GM10266 (cell line): ENCODE data around the gene CD300E.

Source experiments
- DNase-seq: peaks from one replicate; pipeline ENCODE4 v3.0.0; 2012; ENCODE audit errors: extremely low spot score
- TF ChIP-seq, protein P1 (sequence below): IDR thresholded peaks from 2 replicates; pipeline ENCODE4 v1.5.1; 2012; ENCODE audit warnings: mild to moderate bottlenecking, low read depth; ENCODE audit not compliant: control insufficient read depth, insufficient read depth; ENCODE audit errors: missing control alignments

CD300E gene, protein sequence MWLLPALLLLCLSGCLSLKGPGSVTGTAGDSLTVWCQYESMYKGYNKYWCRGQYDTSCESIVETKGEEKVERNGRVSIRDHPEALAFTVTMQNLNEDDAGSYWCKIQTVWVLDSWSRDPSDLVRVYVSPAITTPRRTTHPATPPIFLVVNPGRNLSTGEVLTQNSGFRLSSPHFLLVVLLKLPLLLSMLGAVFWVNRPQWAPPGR

DNA sequence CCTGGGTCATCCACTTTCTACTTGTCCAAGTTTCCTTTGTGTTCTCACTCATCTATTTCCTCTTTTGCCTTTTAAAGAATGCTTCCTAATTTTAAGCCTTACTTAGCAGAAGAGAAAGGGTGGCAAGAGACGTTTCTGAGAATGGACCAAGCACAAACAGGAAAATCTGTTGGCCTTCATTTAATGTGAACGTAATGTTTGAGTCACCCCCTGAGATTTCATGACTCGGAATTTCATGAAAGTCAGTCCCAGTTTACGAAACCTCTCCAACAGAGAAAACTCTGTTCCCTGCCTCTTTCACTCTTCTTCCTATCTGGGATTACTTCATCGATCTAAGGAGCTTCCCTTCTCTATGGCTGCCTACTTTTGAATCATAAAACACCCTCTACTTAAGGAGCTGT is at the start of gene CD300E:
Gene CD300E, minus strand, starts transcription at position 46 of the 401 bp plus-strand sequence. CDS start 117 bp downstream, outside the sequence.
- TF ChIP-seq, protein P1, sequence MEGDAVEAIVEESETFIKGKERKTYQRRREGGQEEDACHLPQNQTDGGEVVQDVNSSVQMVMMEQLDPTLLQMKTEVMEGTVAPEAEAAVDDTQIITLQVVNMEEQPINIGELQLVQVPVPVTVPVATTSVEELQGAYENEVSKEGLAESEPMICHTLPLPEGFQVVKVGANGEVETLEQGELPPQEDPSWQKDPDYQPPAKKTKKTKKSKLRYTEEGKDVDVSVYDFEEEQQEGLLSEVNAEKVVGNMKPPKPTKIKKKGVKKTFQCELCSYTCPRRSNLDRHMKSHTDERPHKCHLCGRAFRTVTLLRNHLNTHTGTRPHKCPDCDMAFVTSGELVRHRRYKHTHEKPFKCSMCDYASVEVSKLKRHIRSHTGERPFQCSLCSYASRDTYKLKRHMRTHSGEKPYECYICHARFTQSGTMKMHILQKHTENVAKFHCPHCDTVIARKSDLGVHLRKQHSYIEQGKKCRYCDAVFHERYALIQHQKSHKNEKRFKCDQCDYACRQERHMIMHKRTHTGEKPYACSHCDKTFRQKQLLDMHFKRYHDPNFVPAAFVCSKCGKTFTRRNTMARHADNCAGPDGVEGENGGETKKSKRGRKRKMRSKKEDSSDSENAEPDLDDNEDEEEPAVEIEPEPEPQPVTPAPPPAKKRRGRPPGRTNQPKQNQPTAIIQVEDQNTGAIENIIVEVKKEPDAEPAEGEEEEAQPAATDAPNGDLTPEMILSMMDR, result no peak
- no peak for DNase-seq

DNA sequence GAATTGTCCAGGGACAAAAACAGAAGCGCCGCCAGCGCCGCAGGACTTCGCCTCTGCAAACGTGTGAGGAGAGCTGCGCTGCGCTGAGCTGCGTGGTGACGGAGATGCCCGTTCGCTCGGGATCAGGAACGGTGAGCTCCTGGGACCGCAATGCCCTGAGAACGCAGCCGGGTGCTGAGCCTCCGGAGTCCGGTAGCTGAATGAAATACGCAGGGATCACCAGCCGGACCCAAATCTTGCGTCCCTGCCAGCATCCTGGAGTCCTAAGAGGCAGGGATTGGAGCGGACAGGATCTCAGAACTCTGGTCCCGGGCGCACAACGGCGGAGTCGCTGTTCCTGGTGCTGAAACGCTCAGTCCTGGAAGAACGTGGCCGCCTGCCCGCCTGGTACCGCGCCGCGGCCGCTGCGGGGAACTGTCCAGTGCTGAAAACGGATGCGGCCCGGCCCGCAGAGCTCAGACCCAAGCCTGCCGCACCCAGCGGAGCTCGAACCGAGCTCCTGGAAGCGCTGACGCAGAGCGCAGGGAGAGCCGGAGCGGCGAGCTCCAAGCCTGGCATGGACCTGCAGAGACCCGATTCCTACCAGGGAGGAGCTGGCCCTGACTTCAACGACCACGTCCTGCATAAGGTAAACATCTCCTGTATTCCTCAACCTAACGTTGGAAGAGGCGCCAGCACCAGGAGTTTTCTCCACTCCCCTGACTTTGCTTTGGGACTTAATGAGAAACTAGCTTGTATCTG is 47.7 kb upstream of the CD300E start:
- TF ChIP-seq, protein P1, result no peak
- DNase-seq, result peak; percentile 25

DNA sequence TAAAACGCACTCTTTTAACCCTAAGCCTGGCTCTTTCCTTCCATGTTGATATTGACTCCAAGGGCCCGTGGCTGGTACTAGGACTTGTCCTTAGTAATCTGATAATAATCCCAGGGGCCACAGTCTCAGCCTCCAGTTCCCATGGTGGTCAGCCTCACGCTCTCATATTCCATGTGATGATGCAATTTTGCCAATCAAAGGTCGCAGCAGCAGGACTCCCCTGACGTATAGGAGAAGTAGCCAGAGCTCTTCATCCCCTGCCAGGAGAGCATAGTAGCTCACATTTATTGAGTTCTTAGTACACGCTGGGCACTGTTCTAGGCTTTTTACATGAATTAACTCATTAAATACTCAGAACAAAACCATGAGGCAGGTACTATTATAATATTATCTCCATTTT is 46.8 kb upstream of the CD300E start:
- TF ChIP-seq, protein P1, result no peak

DNA sequence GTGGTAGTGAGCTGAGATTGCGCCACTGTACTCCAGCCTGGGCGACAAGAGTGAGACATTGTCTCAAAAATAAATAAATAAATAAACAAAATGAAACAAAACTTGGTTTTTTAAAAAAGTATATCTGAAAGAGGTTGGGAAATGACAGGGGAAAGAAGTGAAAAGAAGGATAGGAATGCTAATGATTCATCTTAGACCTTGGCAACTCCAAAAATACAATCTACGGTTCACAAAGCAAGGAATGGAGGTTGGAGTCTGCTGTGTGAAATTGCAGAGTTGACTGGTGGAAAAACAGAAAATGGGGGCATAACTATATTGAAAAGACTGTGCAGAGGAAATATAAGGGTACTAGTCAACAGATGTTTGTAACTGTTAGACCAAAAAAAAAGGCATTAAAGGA is 40.0 kb upstream of the CD300E start:
- TF ChIP-seq, protein P1, result no peak
- no peak for DNase-seq

More for the DNA sequence above, 46.8 kb upstream of the CD300E start:
- no peak for DNase-seq

DNA sequence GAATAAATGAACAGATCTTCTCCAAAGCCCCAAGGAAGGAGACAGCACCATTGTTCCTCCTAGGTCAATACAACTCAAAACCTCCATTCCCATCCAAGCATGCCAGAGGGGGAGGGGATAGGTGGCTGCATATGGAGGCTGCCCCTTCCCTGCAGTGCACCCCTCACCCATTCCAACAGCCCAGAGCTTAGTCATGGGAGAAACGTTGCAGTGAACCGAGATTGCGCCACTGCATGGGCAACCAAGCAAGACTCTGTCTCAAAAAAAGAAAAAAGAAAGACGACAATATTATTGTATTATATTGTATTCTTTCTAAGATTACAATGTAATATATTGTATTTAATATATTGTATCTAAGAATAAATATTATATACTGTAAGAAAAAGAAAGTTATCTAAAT is 36.4 kb upstream of the CD300E start:
- TF ChIP-seq, protein P1, result no peak
- no peak for DNase-seq

DNA sequence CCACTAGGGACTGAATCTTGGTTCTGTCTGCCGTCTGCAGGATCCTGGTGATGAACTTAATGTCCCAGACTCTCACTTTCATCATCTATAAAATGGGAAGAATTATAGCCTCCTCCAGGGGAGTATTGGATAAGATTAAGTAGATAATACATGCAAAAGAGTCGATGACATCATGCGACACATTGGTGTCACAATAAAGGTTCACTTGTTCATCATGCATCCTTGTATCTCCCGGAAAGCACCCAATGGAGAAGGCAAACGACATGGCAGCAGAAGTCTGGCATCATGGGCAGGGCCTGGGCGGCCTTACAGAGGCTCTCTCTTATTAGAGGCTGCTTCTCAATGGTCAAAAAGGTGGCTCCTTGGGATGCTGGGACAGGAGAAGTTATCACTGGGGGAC is 35.1 kb upstream of the CD300E start:
- TF ChIP-seq, protein P1, result no peak
- no peak for DNase-seq

DNA sequence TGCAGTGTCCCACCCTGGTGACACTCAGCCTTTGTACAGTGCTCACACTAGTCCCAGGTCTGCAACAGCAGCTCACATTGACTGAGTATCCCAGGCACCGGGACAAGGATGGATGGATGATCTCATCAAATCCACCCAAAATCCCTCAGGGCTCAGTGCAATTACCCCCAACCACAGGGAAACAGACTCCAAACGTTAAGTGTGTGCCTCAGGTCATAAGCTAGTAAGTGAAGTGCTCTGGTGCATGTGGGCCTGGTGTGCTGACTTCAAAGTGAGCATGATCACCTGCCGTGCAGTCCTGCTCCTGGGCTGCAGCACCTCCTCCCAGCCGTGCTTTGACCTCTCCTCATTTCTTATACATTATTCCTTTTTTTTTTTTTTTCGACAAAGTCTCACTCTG is 31.2 kb upstream of the CD300E start:
- TF ChIP-seq, protein P1, result no peak

More for the DNA sequence above, 31.2 kb upstream of the CD300E start:
- no peak for DNase-seq
